Muscle layer of colon (tissue), 2 donors: Measurements from ENCODE around the gene LHX1.

ENCODE experiments used
- H3K27ac ChIP-seq: one replicate; pipeline ENCODE4 v1.7.0; 2013; ENCODE audit warnings: low read depth, mild to moderate bottlenecking, low read length, moderate library complexity
- H3K27me3 ChIP-seq, 2 donors: one replicate each; pipeline ENCODE4 v1.7.0; 2013; ENCODE audit warnings: low read length in 2 of 2, mild to moderate bottlenecking in 2 of 2; ENCODE audit not compliant: insufficient read depth in 2 of 2, control insufficient read depth in 1 of 2
- H3K36me3 ChIP-seq: one replicate; pipeline ENCODE4 v1.7.0; 2013; ENCODE audit warnings: mild to moderate bottlenecking, low read length; ENCODE audit not compliant: insufficient read depth
- H3K4me1 ChIP-seq: one replicate; pipeline ENCODE4 v1.7.0; 2013; ENCODE audit warnings: mild to moderate bottlenecking, low read length; ENCODE audit not compliant: insufficient read depth
- H3K4me3 ChIP-seq, 2 donors: one replicate each; pipeline ENCODE4 v1.7.0; 2013; ENCODE audit warnings: low read length in 2 of 2, low read depth in 1 of 2, mild to moderate bottlenecking in 1 of 2, moderate library complexity in 1 of 2
- H3K9ac ChIP-seq: one replicate; pipeline ENCODE4 v1.7.0; 2013; ENCODE audit warnings: low read length
- H3K9me3 ChIP-seq: one replicate; pipeline ENCODE4 v1.7.0; 2013; ENCODE audit warnings: mild to moderate bottlenecking, low read length
- donor health status: abdominal sarcoma.
- donor health status: Adenocarcinoma of cecum.

Gene LHX1

GRCh38 chr17:36950027-36950426 lies 12.8 kb downstream of the LHX1 start:
- Histone ChIP-seq H3K9ac (peak overlapping the region; percentile 21), H3K27ac (no peak overlapping the region), H3K4me3 (peak overlapping the region in 1 of 2 donors; percentile 79), H3K4me1 (peaks cover 23% of the 10 kb centered on the region), H3K27me3 (peaks cover 24 to 25% of the 10 kb centered on the region in 2 donors), H3K36me3 (peaks cover 25% of the 10 kb centered on the region), H3K9me3 (no peaks in the 10 kb centered on the region)

DNA sequence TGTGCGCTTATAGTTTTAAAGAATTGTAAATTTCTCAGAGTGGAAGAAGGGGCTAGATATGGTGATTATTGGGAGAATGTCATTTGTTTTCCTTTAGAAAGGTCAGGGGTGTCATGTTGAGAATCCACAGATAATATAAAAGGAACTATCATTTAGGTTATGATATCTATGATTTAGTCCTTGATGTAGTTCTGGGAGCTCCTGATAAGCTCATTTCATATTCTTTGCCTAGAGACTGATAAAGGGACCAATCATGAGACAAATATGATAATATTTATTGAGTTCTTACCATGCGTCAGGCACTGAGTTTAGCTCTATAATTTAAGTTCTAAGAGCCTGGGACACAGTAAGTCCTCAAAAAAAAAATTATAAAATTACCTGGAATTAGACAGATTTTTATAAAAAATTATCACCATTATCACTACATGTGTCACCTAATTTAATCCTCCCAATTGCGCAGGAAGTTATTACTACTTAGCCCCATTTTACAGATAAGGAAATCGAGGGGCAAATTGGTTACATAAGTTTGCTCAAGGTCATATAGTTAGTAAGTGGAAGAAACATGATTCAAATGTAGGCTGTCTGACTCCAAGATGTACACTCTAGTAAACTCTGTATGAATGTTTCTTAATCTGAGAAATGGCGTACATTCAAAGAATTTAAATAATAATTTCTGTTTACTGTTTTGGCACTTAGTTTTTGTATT lies 14.0 kb downstream of the LHX1 start:
- Histone ChIP-seq H3K9ac (no peak overlapping the region), H3K9me3 (no peaks in the 10 kb centered on the region), H3K27ac (no peak overlapping the region), H3K4me3 (no peak overlapping the region), H3K4me1 (peaks cover 23% of the 10 kb centered on the region), H3K27me3 (peaks cover 11 to 15% of the 10 kb centered on the region in 2 donors), H3K36me3 (peaks cover 35% of the 10 kb centered on the region)

DNA sequence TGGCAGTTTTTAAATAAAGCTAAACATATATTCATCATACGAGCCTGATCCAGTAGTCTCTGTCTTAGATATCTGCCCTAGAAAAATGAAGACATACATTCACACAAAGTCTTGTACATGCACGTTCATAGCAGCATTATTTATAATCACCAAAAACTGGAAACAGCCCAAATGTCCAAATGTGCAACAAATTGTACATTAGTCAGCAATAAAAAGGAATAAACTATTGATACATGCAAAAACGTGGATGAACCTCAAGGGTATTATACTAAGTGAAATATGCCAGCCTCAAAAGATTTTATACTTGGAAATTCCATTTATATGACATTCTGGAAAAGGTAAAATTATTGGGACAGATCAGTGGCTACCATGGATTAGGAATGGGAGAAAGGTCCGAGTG lies 34.2 kb downstream of the LHX1 start:
- peaks cover 12% of the 10 kb centered on the region for H3K36me3 ChIP-seq
- H3K4me1 ChIP-seq, result no peaks in the 10 kb centered on the region
- H3K9ac ChIP-seq, result no peak overlapping the region
- H3K27me3 ChIP-seq, result no peaks in the 10 kb centered on the region
- no peak overlapping the region for H3K4me3 ChIP-seq
- no peak overlapping the region for H3K27ac ChIP-seq
- no peaks in the 10 kb centered on the region for H3K9me3 ChIP-seq

DNA sequence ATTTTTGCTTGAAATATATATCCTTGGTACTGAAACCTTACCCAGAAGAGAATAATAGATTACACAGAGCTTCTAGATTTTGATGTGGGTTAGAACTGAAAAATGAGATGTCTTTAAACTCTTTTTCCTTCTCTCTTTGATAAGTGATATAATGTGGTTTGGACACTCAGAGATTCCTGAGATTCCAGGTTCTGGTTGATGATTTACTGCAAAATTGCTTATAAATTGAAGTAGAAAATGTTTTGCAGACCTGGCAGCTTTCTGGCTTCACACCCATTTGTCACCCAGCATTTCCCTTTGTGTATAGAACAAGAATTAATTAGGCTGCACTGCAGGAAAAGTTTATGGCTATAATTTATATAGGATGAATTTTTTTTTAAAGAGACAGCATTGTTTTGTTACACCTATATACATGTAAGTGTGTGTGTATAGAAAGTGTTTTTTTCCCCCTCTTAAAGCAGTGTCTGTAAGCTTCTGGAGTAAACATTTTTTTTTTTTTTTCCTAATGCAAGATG lies 35.0 kb downstream of the LHX1 start:
- Histone ChIP-seq H3K4me3 (no peak overlapping the region), H3K27ac (no peak overlapping the region)

GRCh38 chr17:36972905-36973304 lies 35.6 kb downstream of the LHX1 start:
- Histone ChIP-seq H3K36me3 (peaks cover 12% of the 10 kb centered on the region), H3K9ac (no peak overlapping the region), H3K27ac (no peak overlapping the region), H3K27me3 (no peaks in the 10 kb centered on the region), H3K4me1 (no peaks in the 10 kb centered on the region), H3K9me3 (no peaks in the 10 kb centered on the region), H3K4me3 (no peak overlapping the region)

More for the DNA sequence above, 35.0 kb downstream of the LHX1 start:
- Histone ChIP-seq H3K9ac (no peak overlapping the region), H3K36me3 (peaks cover 12% of the 10 kb centered on the region), H3K27me3 (no peaks in the 10 kb centered on the region), H3K9me3 (no peaks in the 10 kb centered on the region), H3K4me1 (no peaks in the 10 kb centered on the region)

DNA sequence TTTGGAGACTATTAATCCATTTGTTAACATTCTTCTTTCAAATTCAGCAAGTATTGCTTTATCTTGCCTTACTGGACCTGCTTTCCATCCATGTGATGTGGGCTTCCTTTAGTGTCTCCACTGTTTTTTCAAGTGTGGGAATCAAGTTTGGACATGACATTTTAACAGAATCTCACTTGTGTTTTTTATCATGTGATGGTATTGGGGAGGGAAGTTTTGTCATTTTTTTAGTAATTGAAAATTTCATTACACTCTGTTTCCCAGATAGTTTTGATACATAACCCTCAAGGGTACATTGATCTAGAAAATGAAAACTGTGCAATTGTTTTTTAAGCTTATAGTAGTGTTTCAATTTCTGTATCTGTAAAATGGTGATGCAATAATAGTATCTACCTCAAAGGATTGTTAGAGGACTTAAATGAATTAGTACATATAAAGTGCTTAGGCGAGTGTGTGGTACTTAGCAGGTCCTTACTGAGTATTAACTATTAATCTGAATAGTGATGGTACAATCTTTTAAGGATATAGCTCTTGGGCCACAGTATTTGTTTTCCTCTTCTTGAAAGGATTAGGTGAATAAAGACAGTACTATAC lies 38.7 kb downstream of the LHX1 start:
- Histone ChIP-seq H3K9ac (no peak overlapping the region), H3K4me1 (no peaks in the 10 kb centered on the region), H3K27me3 (no peaks in the 10 kb centered on the region), H3K4me3 (no peak overlapping the region), H3K36me3 (no peaks in the 10 kb centered on the region), H3K9me3 (no peaks in the 10 kb centered on the region), H3K27ac (no peak overlapping the region)

GRCh38 chr17:36977066-36977465 lies 39.8 kb downstream of the LHX1 start:
- Histone ChIP-seq H3K4me1 (no peaks in the 10 kb centered on the region), H3K27me3 (no peaks in the 10 kb centered on the region), H3K9ac (no peak overlapping the region), H3K27ac (no peak overlapping the region), H3K9me3 (no peaks in the 10 kb centered on the region), H3K36me3 (no peaks in the 10 kb centered on the region), H3K4me3 (no peak overlapping the region)

GRCh38 chr17:36977568-36977967 lies 40.3 kb downstream of the LHX1 start:
- no peaks in the 10 kb centered on the region for H3K4me1 ChIP-seq
- H3K4me3 ChIP-seq, result no peak overlapping the region
- H3K27me3 ChIP-seq, result no peaks in the 10 kb centered on the region
- H3K9me3 ChIP-seq, result no peaks in the 10 kb centered on the region
- no peak overlapping the region for H3K9ac ChIP-seq
- H3K36me3 ChIP-seq, result no peaks in the 10 kb centered on the region
- no peak overlapping the region for H3K27ac ChIP-seq

GRCh38 chr17:36978810-36979564 lies 41.7 kb downstream of the LHX1 start:
- no peak overlapping the region for H3K4me3 ChIP-seq
- H3K4me1 ChIP-seq, result no peaks in the 10 kb centered on the region
- no peaks in the 10 kb centered on the region for H3K27me3 ChIP-seq
- H3K9ac ChIP-seq, result no peak overlapping the region
- no peaks in the 10 kb centered on the region for H3K9me3 ChIP-seq
- no peaks in the 10 kb centered on the region for H3K36me3 ChIP-seq
- no peak overlapping the region for H3K27ac ChIP-seq

DNA sequence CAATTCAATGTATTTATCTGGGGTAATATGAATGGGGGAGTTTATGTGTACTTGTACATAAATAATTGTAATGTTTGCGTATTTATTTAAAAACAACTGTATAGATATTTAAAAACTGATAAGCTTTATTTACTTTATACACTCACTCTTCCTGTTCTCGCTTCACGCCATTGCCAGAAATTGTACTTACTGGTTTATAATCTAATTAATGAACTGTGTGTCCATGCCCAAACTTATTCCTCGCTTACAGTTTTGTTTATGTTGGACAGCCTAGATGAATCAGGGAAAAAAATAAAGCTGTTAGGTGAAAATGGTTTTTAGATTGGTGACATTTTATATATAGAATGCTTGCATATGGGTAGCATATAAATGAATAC lies 42.3 kb downstream of the LHX1 start:
- H3K27ac ChIP-seq, result no peak overlapping the region
- H3K9me3 ChIP-seq, result no peaks in the 10 kb centered on the region
- H3K4me1 ChIP-seq, result no peaks in the 10 kb centered on the region
- H3K9ac ChIP-seq, result no peak overlapping the region
- no peaks in the 10 kb centered on the region for H3K27me3 ChIP-seq
- no peaks in the 10 kb centered on the region for H3K36me3 ChIP-seq
- no peak overlapping the region for H3K4me3 ChIP-seq

GRCh38 chr17:36980280-36980761 lies 43.0 kb downstream of the LHX1 start:
- no peaks in the 10 kb centered on the region for H3K9me3 ChIP-seq
- H3K4me3 ChIP-seq, result no peak overlapping the region
- no peak overlapping the region for H3K27ac ChIP-seq
- H3K9ac ChIP-seq, result no peak overlapping the region
- H3K4me1 ChIP-seq, result no peaks in the 10 kb centered on the region
- no peaks in the 10 kb centered on the region for H3K27me3 ChIP-seq
- no peaks in the 10 kb centered on the region for H3K36me3 ChIP-seq
